Fibroblast of skin of right biceps (primary cell): ENCODE results near the gene NEURL2.
"Not testable (repeated sequence)": the region's sequence is repeated elsewhere in the genome, so short reads cannot be mapped to it uniquely, and the experiment has no call there.

ENCODE experiments used
- DNase-seq: peaks from one replicate; pipeline ENCODE4 v3.0.0-alpha.2; 2013

The NEURL2 gene, protein sequence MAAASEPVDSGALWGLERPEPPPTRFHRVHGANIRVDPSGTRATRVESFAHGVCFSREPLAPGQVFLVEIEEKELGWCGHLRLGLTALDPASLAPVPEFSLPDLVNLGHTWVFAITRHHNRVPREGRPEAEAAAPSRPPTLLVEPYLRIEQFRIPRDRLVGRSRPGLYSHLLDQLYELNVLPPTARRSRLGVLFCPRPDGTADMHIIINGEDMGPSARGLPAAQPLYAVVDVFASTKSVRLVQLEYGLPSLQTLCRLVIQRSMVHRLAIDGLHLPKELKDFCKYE

DNA sequence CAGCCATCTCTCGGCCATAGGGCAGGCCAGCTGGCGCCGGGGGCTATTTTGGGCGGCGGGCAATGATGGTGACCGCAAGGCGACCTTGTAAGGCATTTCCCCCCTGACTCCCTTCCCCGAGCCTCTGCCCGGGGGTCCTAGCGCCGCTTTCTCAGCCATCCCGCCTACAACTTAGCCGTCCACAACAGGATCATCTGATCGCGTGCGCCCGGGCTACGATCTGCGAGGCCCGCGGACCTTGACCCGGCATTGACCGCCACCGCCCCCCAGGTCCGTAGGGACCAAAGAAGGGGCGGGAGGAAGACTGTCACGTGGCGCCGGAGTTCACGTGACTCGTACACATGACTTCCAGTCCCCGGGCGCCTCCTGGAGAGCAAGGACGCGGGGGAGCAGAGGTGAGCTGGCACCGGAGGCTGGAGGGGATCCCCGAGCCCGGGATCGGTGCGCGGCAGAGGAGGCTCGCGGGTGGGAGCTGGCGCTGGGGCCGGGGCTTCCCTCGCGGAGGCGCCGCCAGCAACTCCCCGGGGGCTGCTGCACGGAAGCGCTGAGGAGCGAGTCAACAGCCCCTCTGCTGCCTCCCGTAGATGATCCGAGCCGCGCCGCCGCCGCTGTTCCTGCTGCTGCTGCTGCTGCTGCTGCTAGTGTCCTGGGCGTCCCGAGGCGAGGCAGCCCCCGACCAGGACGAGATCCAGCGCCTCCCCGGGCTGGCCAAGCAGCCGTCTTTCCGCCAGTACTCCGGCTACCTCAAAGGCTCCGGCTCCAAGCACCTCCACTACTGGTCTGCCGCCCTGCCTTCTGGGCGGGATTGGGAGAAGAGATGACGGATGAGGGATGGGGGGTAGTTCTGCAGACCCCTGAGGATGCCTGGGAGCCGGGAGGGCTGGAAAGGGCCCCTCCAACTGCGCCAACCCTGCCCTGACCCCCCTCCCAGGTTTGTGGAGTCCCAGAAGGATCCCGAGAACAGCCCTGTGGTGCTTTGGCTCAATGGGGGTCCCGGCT is at the start of gene NEURL2, which contains the start of gene CTSA:
TSS of gene NEURL2 (minus strand) at position 224 of the 999 bp plus-strand sequence. CDS start at position 7, 217 bp downstream.
TSS of gene CTSA (plus strand) at position 351 of the 999 bp plus-strand sequence. CDS start at position 585, 234 bp downstream.
- peak; percentile 94 for DNase-seq

DNA sequence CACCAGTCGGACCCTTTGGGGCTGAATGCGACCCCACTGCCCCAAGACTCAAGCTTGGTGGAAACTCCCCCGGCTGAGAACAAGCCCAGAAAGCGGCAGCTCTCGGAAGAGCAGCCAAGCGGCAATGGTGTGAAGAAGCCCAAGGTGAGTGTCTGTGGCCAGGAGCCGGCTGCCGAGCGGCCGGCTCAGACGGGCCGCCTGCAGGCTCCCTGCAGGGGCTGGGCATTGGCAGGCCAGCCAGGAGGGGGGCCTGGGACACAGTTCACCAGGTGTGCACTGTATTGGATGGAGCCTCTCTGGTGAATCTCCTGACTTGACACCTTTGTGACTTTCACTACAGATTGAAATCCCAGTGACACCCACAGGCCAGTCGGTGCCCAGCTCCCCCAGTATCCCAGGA is 49.5 kb upstream of the NEURL2 start:
- DNase-seq: no peak

DNA sequence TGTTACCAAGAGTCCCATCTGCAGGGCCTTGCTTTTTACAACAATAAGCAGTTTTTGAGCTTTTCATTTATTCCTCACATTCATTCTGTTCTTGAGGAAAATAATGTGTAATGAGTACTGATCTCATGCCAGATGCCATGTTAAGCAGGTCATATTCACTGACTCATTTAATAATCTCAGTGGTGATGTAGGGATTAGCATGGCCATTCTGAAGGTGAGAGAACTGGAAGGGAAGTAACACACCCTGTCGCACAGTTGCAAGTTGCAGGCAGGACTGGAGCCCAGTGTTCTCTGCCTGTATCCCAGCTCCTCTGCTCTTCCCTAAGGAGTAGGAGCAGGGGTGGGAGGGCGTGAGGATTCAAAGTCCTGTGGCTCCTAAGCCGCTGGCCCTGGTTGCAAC is 49.0 kb upstream of the NEURL2 start:
- DNase-seq: no peak

DNA sequence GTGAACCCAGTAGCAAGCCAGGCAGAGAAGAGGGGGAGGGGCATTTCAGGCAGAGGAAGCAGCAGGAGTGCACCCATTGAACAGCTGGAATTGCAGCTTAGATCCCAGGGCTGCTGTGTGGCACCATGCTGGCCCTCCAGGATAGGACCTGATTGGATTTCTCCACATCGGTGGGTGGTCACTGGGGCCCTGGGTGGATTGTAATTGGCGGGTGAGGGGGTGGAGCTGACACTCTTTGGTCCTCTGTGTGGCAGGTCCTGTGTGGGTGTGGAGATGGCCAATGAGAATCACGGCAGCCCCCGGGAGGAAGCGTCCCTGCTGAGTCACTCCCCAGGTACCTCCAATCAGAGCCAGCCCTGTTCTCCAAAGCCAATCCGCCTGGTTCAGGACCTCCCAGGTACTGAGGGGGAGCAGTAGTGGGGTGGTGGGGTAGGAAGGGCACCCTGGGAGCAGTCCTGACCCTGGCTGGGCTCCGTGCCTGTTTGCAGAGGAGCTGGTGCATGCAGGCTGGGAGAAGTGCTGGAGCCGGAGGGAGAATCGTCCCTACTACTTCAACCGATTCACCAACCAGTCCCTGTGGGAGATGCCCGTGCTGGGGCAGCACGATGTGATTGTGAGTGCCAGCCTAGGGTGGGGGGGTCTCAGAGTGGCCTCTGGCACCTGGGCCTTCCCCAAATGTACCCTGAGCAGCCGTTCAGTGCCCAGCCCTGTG is 47.9 kb upstream of the NEURL2 start:
- no peak for DNase-seq

DNA sequence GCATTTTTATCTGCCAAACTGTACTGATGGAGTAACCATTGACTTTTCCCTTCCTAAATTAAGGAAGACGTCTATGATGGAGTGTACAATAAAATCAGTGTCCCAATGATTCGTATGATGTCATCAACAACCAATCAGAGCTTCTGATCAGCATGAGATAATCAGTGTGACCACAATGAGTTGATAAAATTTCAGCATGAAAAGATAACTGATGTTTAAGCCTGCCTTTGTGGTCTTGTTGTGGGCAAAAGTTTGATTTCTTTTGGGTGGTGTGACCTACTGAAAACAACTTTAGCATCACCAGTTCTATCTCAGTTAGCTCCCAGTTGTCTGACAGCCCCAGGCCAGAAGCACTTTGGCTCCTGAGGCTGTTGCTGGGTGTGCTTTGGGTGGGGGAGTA is 46.8 kb upstream of the NEURL2 start:
- DNase-seq: peak; percentile 24

DNA sequence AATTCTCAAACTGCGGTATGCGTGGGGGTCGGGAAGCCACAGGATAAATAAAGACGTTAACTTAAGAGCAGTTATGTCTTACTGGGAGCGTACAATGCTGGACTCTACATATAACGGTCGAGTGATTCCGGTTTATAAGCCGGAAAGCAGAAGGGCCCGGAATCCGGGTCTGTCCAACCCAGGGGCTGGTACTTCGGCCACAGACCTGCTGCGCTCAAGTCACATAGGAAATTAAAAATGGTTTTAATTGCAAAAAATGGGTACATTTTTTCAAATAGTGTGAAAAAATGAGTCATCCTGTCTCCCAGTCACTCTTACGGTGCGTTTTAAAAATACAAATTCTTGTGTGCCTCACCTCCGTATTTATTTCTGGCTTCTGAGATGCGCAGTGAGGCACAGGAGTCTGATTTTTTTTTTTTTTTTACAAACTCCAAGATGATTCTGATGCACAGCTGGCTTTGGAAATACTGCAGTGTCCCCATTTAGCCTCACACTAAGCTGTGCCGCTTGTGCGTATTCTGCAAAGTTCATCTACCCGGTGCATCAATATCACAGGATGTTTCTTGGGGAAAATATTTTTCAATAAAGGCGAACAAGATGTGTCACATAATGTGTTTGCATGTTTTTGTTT is 44.5 kb upstream of the NEURL2 start:
- DNase-seq: peak; percentile 30

DNA sequence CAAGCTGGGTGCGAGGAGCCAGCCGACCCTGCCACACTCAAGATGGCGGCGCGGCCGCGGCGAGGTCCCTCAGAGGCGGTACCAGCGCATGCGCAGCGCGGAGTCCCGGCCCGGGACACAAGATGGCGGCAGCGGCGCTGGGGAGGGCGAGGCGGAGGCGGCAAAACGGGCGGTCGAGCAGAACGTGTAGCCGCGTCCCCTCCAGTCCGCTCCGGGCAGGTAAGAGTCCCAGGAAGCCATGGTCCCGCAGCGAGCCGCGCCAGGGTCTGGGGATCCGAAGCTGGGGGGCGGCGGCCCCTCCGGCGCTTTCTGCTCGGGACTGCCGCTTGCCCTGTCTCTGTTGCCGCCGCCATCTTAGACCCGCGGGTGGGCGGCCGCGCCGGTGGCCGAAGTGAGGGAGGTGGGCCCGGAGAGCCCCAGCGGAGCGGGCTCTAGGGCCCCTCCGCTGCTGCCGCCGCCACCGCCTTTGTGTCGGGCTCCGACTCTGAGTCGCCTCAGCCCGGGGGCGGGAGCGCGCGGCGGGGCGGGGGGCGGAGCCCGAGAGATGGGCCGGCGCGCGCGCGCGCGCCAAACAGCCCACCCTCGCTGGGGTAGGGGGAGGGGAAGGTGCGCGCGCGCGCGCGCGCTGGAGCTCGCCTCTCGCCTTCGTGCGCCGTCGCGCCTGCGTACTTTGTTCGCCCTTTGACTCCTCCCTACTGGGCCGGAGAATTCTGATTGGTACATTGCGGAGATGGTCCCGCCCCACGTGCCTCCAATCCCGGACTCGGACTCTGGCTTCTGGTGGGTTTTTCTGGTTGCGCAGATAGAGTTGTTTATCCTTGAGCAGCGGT is 43.8 kb upstream of the NEURL2 start, which contains the start of gene PCIF1:
TSS of gene PCIF1 (plus strand) at position 98 of the 830 bp plus-strand sequence. CDS start 4,317 bp downstream, outside the sequence.
- DNase-seq: peak; percentile 97

DNA sequence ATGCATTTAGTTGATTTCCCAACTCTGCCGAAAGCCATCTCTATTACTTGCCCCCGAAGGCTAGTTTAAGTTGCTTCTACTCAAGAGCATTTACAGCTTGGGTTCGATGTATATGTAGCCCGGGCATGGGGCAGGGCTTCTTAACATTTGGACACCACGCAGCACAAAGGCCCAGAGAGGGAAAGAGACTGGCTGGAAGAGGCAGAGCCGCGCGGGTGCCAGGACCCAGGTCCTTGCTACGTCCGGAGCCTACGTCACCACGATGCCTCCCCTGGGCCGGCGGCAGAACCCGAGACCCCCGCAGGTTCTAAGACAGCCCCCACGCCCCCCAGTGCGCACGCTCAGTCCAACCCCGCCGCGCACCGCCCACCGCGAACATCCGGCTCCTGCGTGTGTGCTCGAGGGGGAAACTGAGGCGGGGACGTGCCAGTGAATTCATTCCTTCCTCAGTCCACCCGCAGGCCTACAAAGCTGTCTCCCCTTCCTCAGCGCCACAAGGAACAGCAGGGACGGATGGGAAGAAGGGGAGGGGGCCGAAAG is 43.1 kb upstream of the NEURL2 start:
- peak; percentile 41 for DNase-seq

DNA sequence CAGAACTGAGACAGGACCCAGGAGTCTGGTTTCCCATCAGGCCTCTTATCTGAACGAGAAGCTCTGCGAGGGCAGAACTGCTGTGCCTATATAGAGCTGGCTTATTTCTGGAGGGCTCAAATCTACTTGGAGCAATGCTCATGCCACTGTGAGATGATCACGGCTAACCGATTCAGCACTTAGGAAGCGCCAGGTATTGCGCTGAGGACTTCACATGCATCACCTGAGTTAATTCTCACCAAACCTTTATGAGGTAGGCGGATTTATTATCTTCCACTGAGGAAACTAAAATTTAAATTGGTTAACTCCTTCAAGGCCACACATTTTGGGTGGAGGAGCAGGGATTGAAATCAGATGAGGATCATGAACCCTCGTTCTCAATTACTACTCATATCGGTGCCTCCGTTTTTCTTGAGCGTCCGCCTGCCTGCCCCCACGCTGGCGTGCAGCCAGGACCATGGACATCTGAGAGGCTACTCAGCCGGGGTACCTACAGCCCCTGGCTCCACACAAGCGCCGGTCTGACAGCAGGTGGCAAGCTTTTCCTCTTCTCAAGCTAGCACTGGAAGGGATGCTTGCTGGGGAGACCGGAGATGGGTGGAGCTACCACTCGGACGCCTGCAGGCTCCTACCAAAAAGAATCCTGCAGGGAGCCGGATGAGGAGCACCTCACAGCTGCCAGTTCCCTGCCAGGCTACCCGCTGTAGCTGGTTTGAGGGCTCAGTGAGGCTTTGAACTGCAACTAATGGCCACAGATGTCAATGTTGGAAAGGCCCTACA is 42.4 kb upstream of the NEURL2 start:
- DNase-seq: peak; percentile 76

DNA sequence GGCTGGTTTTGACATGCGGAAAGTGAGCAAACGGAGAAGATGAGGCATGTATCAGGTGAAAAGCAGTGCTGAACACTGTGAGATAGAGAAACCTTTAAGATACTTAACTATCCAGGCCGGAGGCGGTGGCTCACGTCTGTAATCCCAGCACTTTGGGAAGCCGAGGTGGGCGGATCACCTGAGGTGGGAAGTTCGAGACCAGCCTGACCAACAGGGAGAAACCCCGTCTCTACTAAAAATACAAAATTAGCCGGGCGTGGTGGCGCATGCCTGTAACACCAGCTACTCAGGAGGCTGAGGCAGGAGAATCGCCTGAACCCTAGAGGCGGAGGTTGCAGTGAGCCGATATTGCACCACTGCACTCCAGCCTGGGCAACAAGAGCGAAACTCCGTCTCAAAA is 40.7 kb upstream of the NEURL2 start:
- DNase-seq: not testable (repeated sequence)

DNA sequence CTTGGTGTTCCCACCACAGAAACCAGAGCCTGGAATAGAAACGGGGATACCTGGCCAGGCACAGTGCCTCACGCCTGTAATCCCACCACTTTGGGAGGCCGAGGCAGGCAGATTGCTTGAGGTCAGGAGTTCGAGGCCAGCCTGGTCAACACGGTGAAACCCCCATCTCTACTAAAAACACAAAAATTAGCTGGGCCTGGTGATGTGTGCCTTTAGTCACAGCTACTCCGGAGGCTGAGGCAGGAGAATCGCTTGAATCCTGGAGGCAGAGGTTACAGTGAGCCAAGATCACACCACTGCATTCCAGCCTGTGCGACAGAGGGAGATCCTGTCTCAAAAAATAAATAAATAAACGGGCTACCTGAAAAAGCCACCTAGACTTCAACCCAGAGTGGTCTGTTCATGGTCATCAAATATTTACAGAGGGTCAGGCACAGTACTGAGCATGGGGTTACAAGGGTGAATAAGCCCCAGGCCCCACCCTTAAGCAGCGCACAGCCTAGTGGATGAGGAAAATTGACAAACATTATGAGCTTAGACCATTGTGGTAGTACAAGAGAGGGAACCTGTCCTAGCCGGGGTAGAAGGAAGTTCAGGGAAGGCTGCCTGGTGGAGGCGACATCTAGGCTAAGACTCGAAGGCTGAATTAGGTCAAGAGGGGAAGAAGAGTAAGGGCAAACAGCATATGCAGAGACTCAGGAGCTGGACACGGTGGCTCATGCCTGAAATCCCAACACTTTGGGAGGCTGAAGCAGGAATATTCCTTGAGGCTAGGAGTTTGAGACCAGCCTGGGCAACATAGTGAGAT is 36.3 kb upstream of the NEURL2 start:
- DNase-seq: no peak

DNA sequence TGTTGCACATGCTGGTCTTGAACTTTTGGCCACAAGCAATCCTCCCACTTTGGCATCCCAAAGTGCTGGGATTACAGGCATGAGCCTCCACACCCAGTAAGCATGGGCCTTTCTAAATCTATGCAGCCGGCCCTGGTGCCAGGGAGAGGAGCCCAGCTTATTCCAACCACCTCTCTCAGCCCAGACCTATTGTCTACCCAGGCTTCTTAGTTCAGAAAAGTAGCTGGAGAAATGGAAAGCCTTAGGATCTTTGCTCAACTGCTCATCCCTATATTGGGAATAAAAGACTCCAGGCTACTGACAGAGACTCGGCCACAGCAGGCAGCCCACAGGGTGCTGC is 35.7 kb upstream of the NEURL2 start:
- DNase-seq: no peak

DNA sequence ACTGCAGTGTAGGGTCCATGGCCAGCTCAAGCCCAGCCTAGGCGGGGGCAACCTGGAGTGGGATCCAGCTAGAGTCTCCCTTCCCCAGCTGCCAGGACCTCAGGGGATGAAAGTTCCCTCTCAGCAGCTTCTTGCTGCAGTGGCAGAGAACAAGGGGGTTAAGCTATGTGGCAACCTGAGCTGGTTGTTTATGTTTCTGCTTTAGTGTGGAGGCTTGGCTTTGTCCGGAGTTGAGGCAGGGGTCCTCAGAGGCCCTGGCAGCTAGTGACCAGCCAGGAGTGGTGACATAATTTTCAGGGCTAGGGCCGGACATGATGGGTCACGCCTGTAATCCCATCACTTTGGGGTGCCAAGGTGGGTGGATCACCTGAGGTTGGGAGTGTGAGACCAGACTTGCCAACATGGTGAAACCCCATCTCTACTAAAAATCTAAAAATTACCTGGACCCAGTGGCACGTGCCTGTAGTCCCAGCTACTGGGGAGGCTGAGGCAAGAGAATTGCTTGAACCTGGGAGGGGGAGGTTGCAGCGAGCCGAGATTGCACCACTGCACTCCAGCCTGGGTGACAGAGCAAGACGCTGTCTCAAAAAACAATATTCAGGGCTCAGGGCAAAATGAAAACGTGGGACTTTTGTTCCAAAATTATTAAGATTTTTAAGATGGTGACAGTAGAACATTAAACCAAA is 35.0 kb upstream of the NEURL2 start:
- DNase-seq: no peak

DNA sequence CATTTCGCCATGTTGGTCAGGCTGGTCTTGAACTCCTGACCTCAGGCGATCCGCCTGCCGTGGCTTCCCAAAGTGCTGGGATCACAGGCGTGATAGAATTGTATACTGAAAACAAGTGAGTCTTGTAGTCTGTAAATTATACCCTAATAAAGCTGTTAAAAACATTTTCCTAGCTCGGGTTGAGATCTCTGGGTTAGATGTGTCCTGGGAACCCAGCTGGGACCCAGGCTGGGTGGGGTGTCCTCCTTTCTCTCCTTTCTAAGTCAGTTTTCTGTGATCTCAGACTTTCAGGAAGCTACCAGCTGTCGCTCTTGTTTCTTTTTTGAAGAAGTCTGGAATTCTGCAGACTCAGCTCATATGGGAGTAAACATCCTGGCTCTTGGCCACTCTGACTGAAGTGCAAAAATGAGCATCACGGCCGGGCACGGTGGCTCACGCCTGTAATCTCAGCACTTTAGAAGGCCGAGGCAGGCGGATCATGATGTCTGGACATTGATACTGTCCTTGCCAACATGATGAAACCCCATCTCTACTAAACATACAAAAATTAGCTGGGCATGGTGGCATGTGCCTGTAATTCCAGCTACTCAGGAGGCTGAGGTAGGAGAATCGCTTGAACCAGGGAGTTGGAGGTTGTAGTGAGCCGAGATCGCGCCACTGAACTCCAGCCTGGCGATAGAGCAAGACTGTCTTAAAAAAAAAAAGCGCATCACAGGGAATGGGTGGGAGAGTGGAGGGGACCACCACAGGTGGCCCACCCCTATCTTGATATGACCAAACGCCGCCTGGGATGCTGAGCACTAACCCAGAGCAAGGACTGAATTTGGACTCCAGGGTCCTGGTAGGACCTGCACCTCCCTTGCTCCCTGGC is 33.6 kb upstream of the NEURL2 start:
- peak; percentile 23 for DNase-seq

DNA sequence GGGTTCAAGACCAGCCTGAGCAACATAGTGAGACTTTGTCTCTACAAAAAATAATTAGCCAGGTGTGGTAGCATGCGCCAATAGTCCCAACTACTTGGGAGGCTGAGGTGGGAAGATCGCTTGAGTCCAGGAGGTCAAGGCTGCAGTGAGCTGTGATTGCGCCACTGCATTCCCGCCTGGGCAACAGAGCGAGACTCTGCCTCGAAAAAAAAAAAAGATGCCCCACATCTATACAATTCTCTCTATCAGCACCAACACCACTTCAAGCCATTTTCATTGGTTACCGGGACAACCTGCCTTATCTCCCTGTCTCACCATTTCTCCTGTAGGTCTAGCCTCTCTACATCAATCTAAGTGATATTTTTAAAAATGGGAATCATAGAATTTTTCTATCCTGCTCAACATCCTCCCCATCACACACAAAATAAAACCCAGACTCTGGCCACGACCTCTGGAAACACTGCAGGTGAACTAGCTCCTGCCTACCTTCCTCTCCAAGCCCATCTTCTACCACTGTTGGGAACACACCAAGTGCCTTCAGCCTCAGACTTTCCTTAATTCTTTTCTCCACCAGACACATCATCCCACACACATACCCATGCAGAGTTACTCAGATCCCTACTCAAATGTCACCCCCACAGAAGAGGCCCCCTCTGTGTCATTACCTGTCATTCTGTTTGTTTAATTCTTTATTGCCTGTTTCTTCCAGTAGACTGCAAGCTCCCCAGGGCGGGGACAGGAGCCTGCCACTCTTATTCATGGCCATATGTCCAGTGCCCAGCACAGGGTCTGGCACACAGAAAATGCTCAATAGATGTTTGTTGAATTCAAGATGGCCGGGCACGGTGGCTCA is 30.6 kb upstream of the NEURL2 start:
- no peak for DNase-seq

DNA sequence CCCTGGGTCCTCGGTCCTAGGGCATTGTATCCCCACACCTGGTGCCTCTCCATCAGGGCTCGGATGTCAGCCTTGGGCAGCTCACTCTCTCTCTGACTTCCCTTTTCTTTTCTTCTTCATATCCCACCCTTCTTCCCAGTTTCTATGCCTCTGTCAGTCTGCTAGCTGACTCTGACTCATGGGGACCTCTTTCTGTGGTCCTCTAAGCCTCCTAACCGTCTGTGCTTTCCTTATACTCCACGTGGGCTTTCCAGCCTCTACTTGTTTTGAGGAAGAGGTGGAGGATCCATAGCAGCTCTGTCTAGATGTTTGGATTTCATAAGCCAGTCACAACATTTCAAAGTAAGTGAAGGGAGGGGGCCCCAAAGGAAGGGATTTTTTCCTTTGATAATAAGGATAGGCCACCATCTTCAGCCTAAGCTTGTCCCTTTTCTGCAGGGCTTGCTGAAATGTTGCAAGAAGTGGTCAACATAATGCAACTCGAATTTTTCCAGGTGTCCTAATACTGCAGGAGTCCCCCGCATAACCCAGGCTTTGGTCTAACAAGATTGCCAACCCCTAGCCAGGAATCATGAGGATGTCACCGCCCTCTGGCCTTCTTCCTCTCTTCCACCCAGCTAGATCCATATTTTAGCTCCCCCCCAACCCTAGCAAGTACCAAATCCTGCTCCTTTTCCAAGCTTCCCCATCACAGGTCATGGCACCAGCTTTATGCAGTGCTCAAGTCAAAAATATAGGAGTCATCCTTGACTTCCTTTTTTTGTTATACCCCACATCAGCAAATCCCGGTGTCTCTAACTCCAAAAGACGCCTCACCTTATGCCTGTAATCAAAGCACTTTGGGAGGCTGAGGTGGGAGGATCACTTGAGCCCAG is 29.7 kb upstream of the NEURL2 start:
- DNase-seq: no peak
